K562 (cell line): Measurements from ENCODE around the gene PRELID1. TPM values are rescaled to one million over a fixed set of nuclear protein-coding genes. Genes with fewer than 3 reads are reported as not detected.

Experiments used
- CBX3 ChIP-seq, 2 experiments: IDR thresholded peaks; 1 replicate in 1 of 2; 2 replicates in 1 of 2; pipeline ENCODE4 v1.6.1; 2012; ENCODE audit warnings: inconsistent platforms in 2 of 2, low read length in 2 of 2, borderline replicate concordance in 1 of 2, control low read depth in 1 of 2
- COPS2 ChIP-seq: fragments of 450-650 bp; conservative IDR thresholded peaks from 2 replicates; pipeline ENCODE4 v1.6.1; 2016; ENCODE audit warnings: mild to moderate bottlenecking, moderate library complexity
- GATAD2B ChIP-seq: fragments of 450-650 bp; IDR thresholded peaks from 2 replicates; pipeline ENCODE4 v1.6.1; 2017; ENCODE audit warnings: mild to moderate bottlenecking, borderline replicate concordance
- GTF2E2 ChIP-seq: fragments of 200-800 bp; sonication (Bioruptor generic); IDR thresholded peaks from 2 replicates; pipeline ENCODE4 v1.6.1; 2016; ENCODE audit warnings: missing genetic modification characterization, missing compliant biosample characterization
- KAT2B ChIP-seq: IDR thresholded peaks from one replicate; pipeline ENCODE4 v1.6.1; 2012; ENCODE audit warnings: low read depth, mild to moderate bottlenecking, control low read depth, inconsistent platforms, low read length, moderate library complexity
- MEF2D ChIP-seq: conservative IDR thresholded peaks from 2 replicates; pipeline ENCODE4 v1.6.1; 2016; ENCODE audit warnings: low read depth, missing genetic modification characterization, missing compliant biosample characterization
- MLLT1 ChIP-seq, 2 experiments: fragments of 450-650 bp; IDR thresholded peaks; 2 replicates each; pipeline ENCODE4 v1.6.1; 2016
- MTF1 ChIP-seq: fragments of 250-450 bp; sonication (Bioruptor Pico); IDR thresholded peaks from 2 replicates; pipeline ENCODE4 v1.9.0; 2021; ENCODE audit warnings: moderate library complexity, mild to moderate bottlenecking, inconsistent platforms, borderline replicate concordance
- NFYB ChIP-seq: IDR thresholded peaks from 2 replicates; pipeline ENCODE4 v1.6.1; 2011; ENCODE audit warnings: mild to moderate bottlenecking, moderate library complexity; ENCODE audit not compliant: insufficient read length; ENCODE audit errors: extremely low read depth
- PCBP2 ChIP-seq: fragments of 200-400 bp; formaldehyde crosslinking; IDR thresholded peaks from 2 replicates; pipeline ENCODE4 v1.6.1; 2018; ENCODE audit warnings: low read length, low read depth, mild to moderate bottlenecking, moderate library complexity; ENCODE audit not compliant: poor library complexity, severe bottlenecking
- PHF21A ChIP-seq: fragments of 450-650 bp; IDR thresholded peaks from 2 replicates; pipeline ENCODE4 v1.6.1; 2017; ENCODE audit warnings: low read depth, borderline replicate concordance
- RAD51 ChIP-seq: fragments of 450-650 bp; IDR thresholded peaks from 2 replicates; pipeline ENCODE4 v1.7.1; 2016; ENCODE audit warnings: low read depth, mild to moderate bottlenecking, borderline replicate concordance
- SIX5 ChIP-seq, 2 experiments: IDR thresholded peaks; 2 replicates each; pipeline ENCODE4 v1.6.1; 2011; ENCODE audit warnings: low read length in 2 of 2, borderline replicate concordance in 1 of 2, low read depth in 1 of 2, mild to moderate bottlenecking in 1 of 2, moderate library complexity in 1 of 2; ENCODE audit not compliant: insufficient read depth in 1 of 2
- SMAD3 ChIP-seq: fragments of 450-650 bp; formaldehyde crosslinking; conservative IDR thresholded peaks from 2 replicates; pipeline ENCODE4 v1.4.0; 2020; ENCODE audit warnings: mild to moderate bottlenecking
- YBX1 ChIP-seq: fragments of 450-650 bp; IDR thresholded peaks from 2 replicates; pipeline ENCODE4 v1.7.1; 2016; ENCODE audit warnings: mild to moderate bottlenecking
- polyA plus RNA-seq, 8 experiments: library from polyadenylated mRNA; depleted of rRNA in 4 of 8; stranded (reverse) in 5 of 8; unstranded in 3 of 8; fragments of >200 nt; fragmentation: Nextera tagmentation in 2 of 8; fragmentation: Illumina TruSeq in 1 of 8; extraction: Ambion mirVana in 2 of 8; extraction: Trizol in 1 of 8; gene quantifications; 2 replicates each; pipeline versions ENCODE4 v1.2.1 to v1.2.3, GENCODE V29; 2011 to 2014; ENCODE audit warnings: inconsistent platforms in 1 of 8, missing spikeins in 1 of 8
- total RNA-seq, 7 experiments: library from RNA; depleted of rRNA in 6 of 7; stranded (reverse); fragments of >200 nt in 6 of 7; fragmentation: Illumina TruSeq in 2 of 7; extraction: Trizol in 2 of 7; gene quantifications; 2 replicates each; pipeline versions ENCODE4 v1.2.1 to v1.2.3, GENCODE V29; 2011 to 2021; ENCODE audit warnings: low replicate concordance in 1 of 7
- TF ChIP-seq, protein P1 (sequence below): fragments of 250-450 bp; sonication (Bioruptor Pico); IDR thresholded peaks from 2 replicates; pipeline ENCODE4 v1.4.0; 2020; ENCODE audit warnings: mild to moderate bottlenecking, moderate library complexity
- TF ChIP-seq, protein P2 (sequence below): sonication (generic); formaldehyde crosslinking; IDR thresholded peaks from 2 replicates; pipeline ENCODE4 v1.8.1; 2022; ENCODE audit warnings: missing genetic modification reagents

The PRELID1 gene
- total and polyA plus RNA-seq, 9 of the 15 experiments (the other 6 are each of a cell fraction or from before 2014, with no cell fraction given): 40.1 to 484 (median 340) TPM

GRCh38 chr5:177311723-177312648 lies 8.4 kb downstream of the PRELID1 start, which contains the start of gene MXD3 (continued):
- no peak for TF ChIP-seq CBX3 (IDR thresholded peaks at IDR 0.05; ENCODE audit: borderline replicate concordance in 1 of 2, low read length in 2 of 2)
- TF ChIP-seq SIX5 (IDR thresholded peaks at IDR 0.05; ENCODE audit: borderline replicate concordance in 1 of 2, insufficient read depth in 1 of 2, low read depth in 1 of 2, low read length in 2 of 2): no peak
- TF ChIP-seq YBX1: no peak
- TF ChIP-seq, protein P1, sequence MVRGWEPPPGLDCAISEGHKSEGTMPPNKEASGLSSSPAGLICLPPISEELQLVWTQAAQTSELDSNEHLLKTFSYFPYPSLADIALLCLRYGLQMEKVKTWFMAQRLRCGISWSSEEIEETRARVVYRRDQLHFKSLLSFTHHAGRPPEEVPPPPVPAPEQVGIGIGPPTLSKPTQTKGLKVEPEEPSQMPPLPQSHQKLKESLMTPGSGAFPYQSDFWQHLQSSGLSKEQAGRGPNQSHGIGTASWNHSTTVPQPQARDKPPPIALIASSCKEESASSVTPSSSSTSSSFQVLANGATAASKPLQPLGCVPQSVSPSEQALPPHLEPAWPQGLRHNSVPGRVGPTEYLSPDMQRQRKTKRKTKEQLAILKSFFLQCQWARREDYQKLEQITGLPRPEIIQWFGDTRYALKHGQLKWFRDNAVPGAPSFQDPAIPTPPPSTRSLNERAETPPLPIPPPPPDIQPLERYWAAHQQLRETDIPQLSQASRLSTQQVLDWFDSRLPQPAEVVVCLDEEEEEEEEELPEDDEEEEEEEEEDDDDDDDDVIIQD (CRISPR knock-in tag): no peak
- TF ChIP-seq NFYB: peak; percentile 95
- TF ChIP-seq, protein P2, sequence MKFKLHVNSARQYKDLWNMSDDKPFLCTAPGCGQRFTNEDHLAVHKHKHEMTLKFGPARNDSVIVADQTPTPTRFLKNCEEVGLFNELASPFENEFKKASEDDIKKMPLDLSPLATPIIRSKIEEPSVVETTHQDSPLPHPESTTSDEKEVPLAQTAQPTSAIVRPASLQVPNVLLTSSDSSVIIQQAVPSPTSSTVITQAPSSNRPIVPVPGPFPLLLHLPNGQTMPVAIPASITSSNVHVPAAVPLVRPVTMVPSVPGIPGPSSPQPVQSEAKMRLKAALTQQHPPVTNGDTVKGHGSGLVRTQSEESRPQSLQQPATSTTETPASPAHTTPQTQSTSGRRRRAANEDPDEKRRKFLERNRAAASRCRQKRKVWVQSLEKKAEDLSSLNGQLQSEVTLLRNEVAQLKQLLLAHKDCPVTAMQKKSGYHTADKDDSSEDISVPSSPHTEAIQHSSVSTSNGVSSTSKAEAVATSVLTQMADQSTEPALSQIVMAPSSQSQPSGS (CRISPR knock-in tag): no peak; the same call in 1 of the 2 replicates
- TF ChIP-seq MLLT1 (IDR thresholded peaks at IDR 0.05): no peak
- TF ChIP-seq GATAD2B: peak; percentile 78; the same call in 1 of the 2 replicates
- no peak for TF ChIP-seq GTF2E2 (tag)
- no peak for TF ChIP-seq COPS2
- TF ChIP-seq PHF21A: no peak
- no peak for TF ChIP-seq SMAD3
- TF ChIP-seq PCBP2: no peak
- TF ChIP-seq MEF2D (tag): no peak
- no peak for TF ChIP-seq KAT2B
- no peak for TF ChIP-seq MTF1 (CRISPR knock-in tag)
- TF ChIP-seq RAD51: peak; percentile 69
